ENCODE results near the gene ZNF276. TPM values are rescaled to one million over a fixed set of nuclear protein-coding genes. Genes with fewer than 3 reads are reported as not detected.

Gene ZNF276
- total RNA-seq, 4 donors from 2014 or later: 16.7 to 45.8 (median 18.2) TPM

GRCh38 chr16:89759746-89760340 is 38.5 kb downstream of the ZNF276 start:
- Histone ChIP-seq H3K4me1 (no peaks in the 10 kb centered on the region), H3K27me3 (peaks cover 3% of the 10 kb centered on the region), H3K9me3 (no peaks in the 10 kb centered on the region), H3K36me3 (no peaks in the 10 kb centered on the region), H3K4me3 (no peak overlapping the region), H3K27ac (no peak overlapping the region)
- no peak for ATAC-seq
- TF ChIP-seq POLR2AphosphoS5 (IDR thresholded peaks at IDR 0.05) (no peak), POLR2A (IDR thresholded peaks at IDR 0.05) (no peak), EP300 (IDR thresholded peaks at IDR 0.05) (no peak)
- TF ChIP-seq, protein P1, sequence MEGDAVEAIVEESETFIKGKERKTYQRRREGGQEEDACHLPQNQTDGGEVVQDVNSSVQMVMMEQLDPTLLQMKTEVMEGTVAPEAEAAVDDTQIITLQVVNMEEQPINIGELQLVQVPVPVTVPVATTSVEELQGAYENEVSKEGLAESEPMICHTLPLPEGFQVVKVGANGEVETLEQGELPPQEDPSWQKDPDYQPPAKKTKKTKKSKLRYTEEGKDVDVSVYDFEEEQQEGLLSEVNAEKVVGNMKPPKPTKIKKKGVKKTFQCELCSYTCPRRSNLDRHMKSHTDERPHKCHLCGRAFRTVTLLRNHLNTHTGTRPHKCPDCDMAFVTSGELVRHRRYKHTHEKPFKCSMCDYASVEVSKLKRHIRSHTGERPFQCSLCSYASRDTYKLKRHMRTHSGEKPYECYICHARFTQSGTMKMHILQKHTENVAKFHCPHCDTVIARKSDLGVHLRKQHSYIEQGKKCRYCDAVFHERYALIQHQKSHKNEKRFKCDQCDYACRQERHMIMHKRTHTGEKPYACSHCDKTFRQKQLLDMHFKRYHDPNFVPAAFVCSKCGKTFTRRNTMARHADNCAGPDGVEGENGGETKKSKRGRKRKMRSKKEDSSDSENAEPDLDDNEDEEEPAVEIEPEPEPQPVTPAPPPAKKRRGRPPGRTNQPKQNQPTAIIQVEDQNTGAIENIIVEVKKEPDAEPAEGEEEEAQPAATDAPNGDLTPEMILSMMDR (IDR thresholded peaks at IDR 0.05): no peak
- WGBS, 2 donors (ENCODE audit: low coverage in 1 of 2): 65 to 71% methylated on average over 6 to 9 of the region's 26 CpGs

- H3K27ac ChIP-seq: no peak overlapping the region
- no peak for ATAC-seq
- no peaks in the 10 kb centered on the region for H3K4me1 ChIP-seq
- whole genome bisulfite sequencing, 2 donors (ENCODE audit: low coverage in 1 of 2): 74 to 94% methylated on average over 6 to 17 of the region's 17 CpGs
- H3K36me3 ChIP-seq: no peaks in the 10 kb centered on the region
- no peak overlapping the region for H3K4me3 ChIP-seq
- no peaks in the 10 kb centered on the region for H3K9me3 ChIP-seq
- H3K27me3 ChIP-seq: peaks cover 3% of the 10 kb centered on the region
- TF ChIP-seq POLR2AphosphoS5 (IDR thresholded peaks at IDR 0.05): no peak
- TF ChIP-seq POLR2A (IDR thresholded peaks at IDR 0.05): no peak
- no peak for TF ChIP-seq EP300 (IDR thresholded peaks at IDR 0.05)
- TF ChIP-seq, protein P1 (IDR thresholded peaks at IDR 0.05): no peak
These were observed 40.1 kb downstream of the ZNF276 start for GRCh38 chr16:89761304-89761922.

DNA sequence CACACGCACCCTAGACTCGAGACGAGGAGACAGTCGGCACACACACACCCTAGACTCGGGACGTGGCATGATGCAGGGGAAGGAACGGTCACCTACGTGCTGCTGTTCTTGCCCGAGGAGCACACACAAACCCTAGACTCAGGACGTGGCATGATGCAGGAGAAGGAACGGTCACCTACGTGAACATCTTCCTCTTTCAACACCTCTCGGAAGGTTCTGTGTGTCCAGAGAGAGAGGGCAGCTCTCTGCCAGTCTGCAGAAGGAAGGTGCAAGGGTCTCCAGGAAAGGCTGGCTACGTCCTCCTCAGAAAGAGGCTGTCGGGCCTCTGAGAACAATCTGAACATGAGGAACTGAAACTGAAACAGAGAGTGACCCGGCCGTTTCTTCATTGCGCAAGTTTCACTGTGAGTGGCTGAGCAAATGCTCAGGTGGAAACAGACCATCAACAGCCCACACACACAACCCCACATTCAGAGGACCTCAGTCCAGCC is 43.4 kb downstream of the ZNF276 start:
- no peaks in the 10 kb centered on the region for H3K4me1 ChIP-seq
- H3K27ac ChIP-seq: peak overlapping the region in 2 of 4 donors; percentile 10 to 17
- 80% methylated on average over 5 of the region's 18 CpGs; no CpG with 5 or more reads in 1 of the 2 donors for WGBS, 2 donors (ENCODE audit: low coverage in 1 of 2)
- H3K4me3 ChIP-seq: no peak overlapping the region
- no peaks in the 10 kb centered on the region for H3K36me3 ChIP-seq
- H3K27me3 ChIP-seq: no peaks in the 10 kb centered on the region
- TF ChIP-seq EP300 (IDR thresholded peaks at IDR 0.05): no peak
- TF ChIP-seq POLR2AphosphoS5 (IDR thresholded peaks at IDR 0.05): no peak
- TF ChIP-seq, protein P1 (IDR thresholded peaks at IDR 0.05): no peak
- TF ChIP-seq POLR2A (IDR thresholded peaks at IDR 0.05): no peak
- ATAC-seq: peak; percentile 56
- no peaks in the 10 kb centered on the region for H3K9me3 ChIP-seq

GRCh38 chr16:89765292-89765830 is 44.0 kb downstream of the ZNF276 start:
- no peaks in the 10 kb centered on the region for H3K36me3 ChIP-seq
- no peak for ATAC-seq
- 80 to 100% methylated on average over 1 of the region's 10 CpGs for WGBS, 2 donors (ENCODE audit: low coverage in 1 of 2)
- H3K4me1 ChIP-seq: no peaks in the 10 kb centered on the region
- no peak overlapping the region for H3K27ac ChIP-seq
- no peaks in the 10 kb centered on the region for H3K27me3 ChIP-seq
- TF ChIP-seq EP300 (IDR thresholded peaks at IDR 0.05) (no peak), POLR2AphosphoS5 (IDR thresholded peaks at IDR 0.05) (no peak), POLR2A (IDR thresholded peaks at IDR 0.05) (no peak)
- TF ChIP-seq, protein P1 (IDR thresholded peaks at IDR 0.05): no peak
- no peak overlapping the region for H3K4me3 ChIP-seq
- H3K9me3 ChIP-seq: no peaks in the 10 kb centered on the region

Measured in gastroesophageal sphincter (tissue), 4 donors.